Lower leg skin (tissue), 3 donors: Measurements from ENCODE around the gene CYP11A1.

Experiments used
- POLR2A ChIP-seq, 2 donors: fragments of 450-650 bp; IDR thresholded peaks; one replicate each; pipeline ENCODE4 v1.6.1; 2016 to 2017; ENCODE audit warnings: antibody characterized with exemption in 2 of 2, mild to moderate bottlenecking in 1 of 2, moderate library complexity in 1 of 2
- TF ChIP-seq, protein P1 (sequence below), 3 donors: fragments of 450-650 bp; IDR thresholded peaks; one replicate each; pipeline ENCODE4 v1.5.1; 2016; ENCODE audit warnings: antibody characterized with exemption in 3 of 3, mild to moderate bottlenecking in 3 of 3, moderate library complexity in 2 of 3

DNA sequence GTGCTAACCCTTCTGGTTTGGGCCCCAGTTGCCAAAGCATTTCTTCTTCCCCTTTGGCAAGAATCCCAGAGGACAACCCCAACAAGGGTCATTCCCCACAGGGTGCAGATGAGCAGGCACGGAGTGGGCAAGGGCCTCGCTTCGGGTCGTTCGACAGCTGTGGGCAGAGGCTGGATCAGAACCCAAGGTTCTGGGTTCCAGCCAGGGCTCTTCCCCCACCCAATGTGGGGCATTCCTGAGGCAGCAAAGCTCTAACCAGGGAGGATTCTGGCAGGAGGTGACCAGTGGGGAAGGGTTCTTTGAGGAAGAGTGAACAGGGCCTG lies 48.3 kb downstream of the CYP11A1 start:
- TF ChIP-seq, protein P1, sequence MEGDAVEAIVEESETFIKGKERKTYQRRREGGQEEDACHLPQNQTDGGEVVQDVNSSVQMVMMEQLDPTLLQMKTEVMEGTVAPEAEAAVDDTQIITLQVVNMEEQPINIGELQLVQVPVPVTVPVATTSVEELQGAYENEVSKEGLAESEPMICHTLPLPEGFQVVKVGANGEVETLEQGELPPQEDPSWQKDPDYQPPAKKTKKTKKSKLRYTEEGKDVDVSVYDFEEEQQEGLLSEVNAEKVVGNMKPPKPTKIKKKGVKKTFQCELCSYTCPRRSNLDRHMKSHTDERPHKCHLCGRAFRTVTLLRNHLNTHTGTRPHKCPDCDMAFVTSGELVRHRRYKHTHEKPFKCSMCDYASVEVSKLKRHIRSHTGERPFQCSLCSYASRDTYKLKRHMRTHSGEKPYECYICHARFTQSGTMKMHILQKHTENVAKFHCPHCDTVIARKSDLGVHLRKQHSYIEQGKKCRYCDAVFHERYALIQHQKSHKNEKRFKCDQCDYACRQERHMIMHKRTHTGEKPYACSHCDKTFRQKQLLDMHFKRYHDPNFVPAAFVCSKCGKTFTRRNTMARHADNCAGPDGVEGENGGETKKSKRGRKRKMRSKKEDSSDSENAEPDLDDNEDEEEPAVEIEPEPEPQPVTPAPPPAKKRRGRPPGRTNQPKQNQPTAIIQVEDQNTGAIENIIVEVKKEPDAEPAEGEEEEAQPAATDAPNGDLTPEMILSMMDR (IDR thresholded peaks at IDR 0.05), result no peak
- TF ChIP-seq POLR2A (IDR thresholded peaks at IDR 0.05), result no peak
